SK-N-SH (cell line): ENCODE measurements around the gene MADCAM1.

Experiments used
- CHD2 ChIP-seq: fragments of 150-350 bp; IDR thresholded peaks from 2 replicates; pipeline ENCODE4 v1.6.1; 2018; ENCODE audit warnings: low read length; ENCODE audit not compliant: partially characterized antibody
- CTCF ChIP-seq: fragments of 200-600 bp; sonication (generic); IDR thresholded peaks from 2 replicates; pipeline ENCODE4 v1.6.1; 2017; ENCODE audit warnings: antibody characterized with exemption, mild to moderate bottlenecking, moderate library complexity
- EP300 ChIP-seq, 2 experiments: IDR thresholded peaks; 2 replicates each; pipeline versions ENCODE4 v1.4.0 to v1.6.1; 2012; ENCODE audit warnings: borderline replicate concordance in 1 of 2, low read depth in 1 of 2, low read length in 1 of 2
- EZH2phosphoT487 ChIP-seq: fragments of 200-600 bp; sonication (generic); IDR thresholded peaks from 2 replicates; pipeline ENCODE4 v1.6.1; 2017; ENCODE audit warnings: low read depth, mixed run types, mild to moderate bottlenecking, antibody characterized with exemption, moderate library complexity, borderline replicate concordance
- FOXM1 ChIP-seq: IDR thresholded peaks from 2 replicates; pipeline ENCODE4 v1.4.0; 2012; ENCODE audit warnings: low read depth, mild to moderate bottlenecking
- JUND ChIP-seq: IDR thresholded peaks from 2 replicates; pipeline ENCODE4 v1.4.0; 2012
- POLR2AphosphoS5 ChIP-seq: IDR thresholded peaks from 2 replicates; pipeline ENCODE4 v1.6.1; 2012; ENCODE audit warnings: low read depth, low read length
- RAD21 ChIP-seq: IDR thresholded peaks from 2 replicates; pipeline ENCODE4 v1.6.1; 2012; ENCODE audit warnings: mild to moderate bottlenecking, low read length
- RFX5 ChIP-seq: IDR thresholded peaks from 2 replicates; pipeline ENCODE4 v1.6.1; 2012; ENCODE audit warnings: mild to moderate bottlenecking, improper control_type of control experiment, low read length
- TEAD4 ChIP-seq: IDR thresholded peaks from 2 replicates; pipeline ENCODE4 v1.4.0; 2012; ENCODE audit warnings: mild to moderate bottlenecking, borderline replicate concordance; ENCODE audit not compliant: insufficient read depth
- USF1 ChIP-seq: IDR thresholded peaks from 2 replicates; pipeline ENCODE4 v1.4.0; 2012; ENCODE audit warnings: low read depth, borderline replicate concordance

- no peak for TF ChIP-seq CTCF
- no peak for TF ChIP-seq EP300 (IDR thresholded peaks at IDR 0.05; ENCODE audit: borderline replicate concordance in 1 of 2, low read depth in 1 of 2, low read length in 1 of 2)
- TF ChIP-seq TEAD4, result no peak
- no peak for TF ChIP-seq JUND
- TF ChIP-seq FOXM1, result no peak
- no peak for TF ChIP-seq USF1
- no peak for TF ChIP-seq CHD2
- TF ChIP-seq EZH2phosphoT487, result no peak
- TF ChIP-seq RAD21, result no peak
- no peak for TF ChIP-seq RFX5
- no peak for TF ChIP-seq POLR2AphosphoS5
These were observed 44.8 kb downstream of the MADCAM1 start for GRCh38 chr19:540867-541637.
